ENCODE data around the gene CTNNA2. TPM values are rescaled to one million over a fixed set of nuclear protein-coding genes. Genes with fewer than 3 reads are reported as not detected.

The CTNNA2 gene
- total and polyA plus RNA-seq, 2 of the 8 experiments (the other 6 are each of a cell fraction or from before 2014, with no cell fraction given): 3.9 to 9.0 TPM

GRCh38 chr2:79770926-79771325, 258.1 kb downstream of the CTNNA2 start:
- POLR2A ChIA-PET (ENCODE audit: partially characterized antibody): interaction anchor here (0.7 kb wide), 2 partner anchors 9 to 11 kb away, joined by 3 to 4 read pairs; no protein-coding TSS in a partner anchor
- Histone ChIP-seq H3K4me3 (ENCODE audit: extremely low read depth in 1 of 4, insufficient read depth in 2 of 4, low read depth in 3 of 4, low read length in 4 of 4) (no peak overlapping the region), H3K14ac (ENCODE audit: insufficient read length) (no peak overlapping the region), H3K18ac (ENCODE audit: extremely low read depth, low read length) (no peak overlapping the region), H4K20me1 (replicated peaks in 1 of 2; ENCODE audit: control insufficient read depth in 1 of 2, insufficient read depth in 2 of 2, low read length in 2 of 2) (no peaks in the 10 kb centered on the region), H3K79me2 (ENCODE audit: control insufficient read depth in 1 of 2, insufficient read depth in 2 of 2, low read length in 2 of 2) (no peaks in the 10 kb centered on the region), H2AK5ac (ENCODE audit: low read depth, low read length) (no peak overlapping the region), H3K79me1 (ENCODE audit: low read depth, low read length) (no peaks in the 10 kb centered on the region), H3K9ac (replicated peaks in 1 of 4; ENCODE audit: extremely low read depth in 1 of 4, low read depth in 3 of 4, low read length in 3 of 4) (no peak overlapping the region), H3K23me2 (ENCODE audit: low read depth, low read length) (no peaks in the 10 kb centered on the region; the same call in 1 of the 2 replicates), H3K4ac (replicated peaks; ENCODE audit: insufficient read length, low read depth, low read length) (no peak overlapping the region), H3K27ac (ENCODE audit: low read depth, low read length) (no peak overlapping the region), H2BK20ac (ENCODE audit: low read length) (no peak overlapping the region), H2BK15ac (ENCODE audit: low read length) (no peak overlapping the region), H3K27me3 (replicated peaks in 1 of 4; ENCODE audit: control insufficient read depth in 3 of 4, extremely low read depth in 1 of 4, insufficient read depth in 3 of 4, low read length in 3 of 4) (no peaks in the 10 kb centered on the region), H3K56ac (replicated peaks; ENCODE audit: insufficient read length, low read depth, low read length) (no peak overlapping the region), H4K8ac (ENCODE audit: extremely low read depth, insufficient read depth, low read length) (no peak overlapping the region), H3K9me3 (ENCODE audit: insufficient read depth in 2 of 2, low read depth in 1 of 2, low read length in 1 of 2) (no peaks in the 10 kb centered on the region), H3K36me3 (ENCODE audit: control insufficient read depth in 2 of 4, insufficient read depth in 4 of 4, low read length in 3 of 4) (no peaks in the 10 kb centered on the region), H3K4me2 (ENCODE audit: insufficient read depth in 1 of 2, low read depth in 2 of 2, low read length in 2 of 2) (no peak overlapping the region), H4K5ac (ENCODE audit: insufficient read length, low read depth, low read length) (no peak overlapping the region), H3K23ac (ENCODE audit: insufficient read length) (no peak overlapping the region), H4K91ac (replicated peaks; ENCODE audit: insufficient read length, low read length) (no peak overlapping the region), H2BK12ac (ENCODE audit: low read depth, low read length) (no peak overlapping the region), H2BK120ac (replicated peaks; ENCODE audit: low read depth, low read length) (no peak overlapping the region), H2AFZ (ENCODE audit: low read length) (no peak overlapping the region), H3K4me1 (replicated peaks in 1 of 4; ENCODE audit: control insufficient read depth in 3 of 4, insufficient read depth in 4 of 4, low read length in 3 of 4) (peaks cover 0 to 3% (median 0%) of the 10 kb centered on the region in 4 experiments; a peak in 1 of 7 replicates), H2BK5ac (ENCODE audit: low read depth, low read length) (no peak overlapping the region)
- TF ChIP-seq TAF7 (optimal IDR thresholded peaks at IDR 0.05; ENCODE audit: borderline replicate concordance, low read depth, low read length) (no peak), TAF1 (IDR thresholded peaks at IDR 0.05; ENCODE audit: low read depth, low read length) (no peak), TEAD4 (IDR thresholded peaks at IDR 0.05; ENCODE audit: low read depth, low read length) (no peak)
- no peak for FAIRE-seq
- DNase-seq (ENCODE audit: low read depth in 1 of 2, low spot score in 2 of 2): no peak
- CTCF ChIA-PET (ENCODE audit: partially characterized antibody): interaction anchor here (0.6 to 1.7 kb wide), 5 partner anchors 9 to 345 kb away, joined by 3 to 5 read pairs (median 3); no protein-coding TSS in a partner anchor
- 88% methylated on average over 3 of the region's 3 CpGs; no CpG with 5 or more reads in 1 of the 2 experiments for WGBS, 2 experiments (ENCODE audit: extremely low coverage in 1 of 2, insufficient coverage in 1 of 2, insufficient read length in 1 of 2, insufficient replicate concordance in 2 of 2, low coverage in 1 of 2, low lambda C conversion rate in 2 of 2, missing lambda C conversion rate in 1 of 2)

All from H1 (cell line).